GM19043 (cell line): ENCODE results near the gene CRYBA1.
"Not testable (repeated sequence)": the region's sequence is repeated elsewhere in the genome, so short reads cannot be mapped to it uniquely, and the experiment has no call there.

Experiments
- ATAC-seq: cut with Tn5 transposase; IDR thresholded peaks from one replicate; pipeline ENCODE4 v1.9.1; 2021; ENCODE audit warnings: low read depth; ENCODE audit not compliant: unreplicated experiment

CRYBA1 gene, protein sequence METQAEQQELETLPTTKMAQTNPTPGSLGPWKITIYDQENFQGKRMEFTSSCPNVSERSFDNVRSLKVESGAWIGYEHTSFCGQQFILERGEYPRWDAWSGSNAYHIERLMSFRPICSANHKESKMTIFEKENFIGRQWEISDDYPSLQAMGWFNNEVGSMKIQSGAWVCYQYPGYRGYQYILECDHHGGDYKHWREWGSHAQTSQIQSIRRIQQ

DNA sequence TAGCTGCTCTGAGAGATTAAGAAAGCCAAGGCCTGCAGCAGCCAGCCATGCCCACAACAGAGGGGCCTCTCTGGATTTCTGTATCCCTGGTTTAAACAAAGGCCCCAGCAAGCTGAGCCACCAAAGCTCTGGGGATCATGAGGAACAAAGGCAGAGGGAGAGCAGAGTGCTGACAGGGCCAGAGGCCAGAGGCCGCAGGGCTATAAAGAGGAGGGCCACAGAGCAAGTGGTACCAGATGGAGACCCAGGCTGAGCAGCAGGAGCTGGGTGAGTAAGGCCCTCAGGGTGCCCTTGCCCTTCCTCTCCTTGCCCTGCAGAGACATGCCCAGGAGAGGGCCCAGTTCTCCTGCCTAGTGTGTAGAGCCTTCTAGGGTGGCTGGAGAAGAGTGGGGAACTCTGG is at the start of gene CRYBA1:
TSS of gene CRYBA1 (plus strand) at position 232 of the 400 bp plus-strand sequence. CDS start at position 237, 5 bp downstream.
- no peak for ATAC-seq

DNA sequence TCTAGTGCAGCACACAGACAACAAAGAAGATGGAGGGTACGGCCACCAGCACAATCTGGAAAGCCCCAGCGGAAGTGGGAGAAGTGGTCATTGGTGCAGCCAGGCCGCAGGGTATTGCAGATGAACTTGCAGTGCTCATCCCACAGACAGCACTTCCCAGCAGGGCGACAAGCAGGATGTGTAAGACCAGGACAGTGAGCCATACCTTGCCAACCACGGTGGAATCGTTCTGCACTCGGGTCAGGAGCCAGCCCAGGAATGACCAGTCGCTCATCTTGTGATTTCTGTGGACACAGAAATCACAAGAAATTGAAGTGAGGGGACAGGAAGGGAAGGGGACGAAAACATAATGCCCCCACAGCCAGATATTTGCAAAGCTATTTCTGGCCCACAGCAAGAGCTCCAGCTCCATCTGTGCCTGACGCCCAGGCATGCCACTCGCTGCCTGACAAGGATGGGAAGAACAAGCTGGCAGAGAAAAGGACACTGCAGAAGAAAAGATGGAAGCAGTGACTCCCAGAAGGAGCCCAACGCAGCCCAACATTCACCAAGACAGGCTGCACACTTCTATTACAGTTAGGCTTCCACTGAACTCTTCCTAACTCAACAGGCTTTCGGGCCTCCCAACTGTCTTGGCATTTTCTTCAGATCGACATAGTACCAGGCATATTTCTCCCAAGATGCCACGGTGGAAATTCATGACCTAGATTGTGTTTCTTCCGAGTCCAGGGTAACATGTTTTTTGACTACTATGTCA is 49.0 kb upstream of the CRYBA1 start:
- no peak for ATAC-seq

DNA sequence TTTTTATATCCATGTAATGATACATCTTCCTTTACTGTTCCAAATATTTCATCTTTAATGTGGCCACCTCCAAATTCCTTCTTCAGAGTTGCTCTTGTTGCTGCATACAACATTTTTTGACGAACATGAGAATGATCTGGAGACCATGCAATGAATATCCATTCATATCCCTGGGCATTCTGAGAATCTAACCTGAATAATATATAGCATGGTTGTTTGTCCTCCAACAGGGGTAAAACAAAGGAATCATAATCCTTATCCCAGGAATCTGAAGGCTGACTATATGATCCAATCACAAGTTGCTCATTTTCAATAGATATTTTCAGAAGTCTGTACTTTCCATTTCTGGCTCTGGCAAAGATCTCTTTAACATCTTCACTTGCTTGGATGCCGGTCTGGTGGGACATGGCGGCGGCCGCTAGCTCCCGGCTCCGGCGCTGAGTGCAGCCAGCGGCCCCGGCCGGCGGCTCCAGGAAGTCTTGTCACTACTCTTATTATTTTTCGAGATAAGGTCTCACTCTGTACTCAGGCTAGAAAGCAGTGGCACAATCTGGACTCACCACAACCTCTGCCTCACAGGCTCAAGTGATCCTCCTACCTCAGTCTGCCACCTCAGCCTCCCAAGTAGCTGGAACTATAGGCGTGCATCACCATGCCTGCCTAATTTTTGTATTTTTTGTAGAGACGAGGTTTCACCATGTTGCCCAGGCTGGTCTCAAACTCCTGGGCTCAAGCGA is 42.4 kb upstream of the CRYBA1 start:
- ATAC-seq = not testable (repeated sequence)

DNA sequence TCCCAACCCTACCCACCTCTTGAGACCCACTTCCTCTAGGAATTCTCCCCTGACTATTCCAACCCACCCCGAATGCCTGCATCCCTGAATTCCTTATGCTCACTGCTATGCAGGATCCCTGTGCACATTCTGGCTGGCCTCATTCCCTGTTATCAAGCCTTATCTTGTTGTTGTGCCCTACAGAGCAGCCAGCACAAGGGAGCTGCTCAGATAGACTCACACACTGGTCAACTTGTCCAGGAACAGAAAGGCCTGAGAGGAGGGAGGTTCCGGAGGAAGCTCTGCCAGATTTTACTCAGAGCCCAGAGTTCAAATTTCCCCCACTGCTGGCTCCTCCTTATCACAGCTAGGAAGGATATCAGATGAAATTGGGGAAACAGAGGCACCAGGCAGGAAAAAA is 41.6 kb upstream of the CRYBA1 start:
- no peak for ATAC-seq

DNA sequence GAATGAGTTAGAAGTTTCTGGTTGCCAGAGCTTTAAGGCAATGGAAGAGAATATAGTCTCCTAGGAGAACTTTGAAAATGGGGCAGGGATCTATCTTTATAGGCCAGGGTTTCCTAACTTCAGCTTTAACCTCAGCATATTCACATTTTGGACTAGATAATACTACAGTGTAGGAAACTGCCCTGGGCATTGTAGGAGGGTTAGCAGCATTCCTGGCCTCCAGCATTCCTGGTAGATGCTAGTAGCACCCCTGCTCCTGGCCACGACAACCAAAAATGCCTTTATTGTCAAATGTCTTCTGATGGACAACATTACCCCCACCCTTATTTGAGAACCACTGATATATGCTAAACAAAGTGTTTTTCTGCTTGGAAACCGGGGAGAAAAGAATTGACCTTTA is 38.7 kb upstream of the CRYBA1 start:
- no peak for ATAC-seq

DNA sequence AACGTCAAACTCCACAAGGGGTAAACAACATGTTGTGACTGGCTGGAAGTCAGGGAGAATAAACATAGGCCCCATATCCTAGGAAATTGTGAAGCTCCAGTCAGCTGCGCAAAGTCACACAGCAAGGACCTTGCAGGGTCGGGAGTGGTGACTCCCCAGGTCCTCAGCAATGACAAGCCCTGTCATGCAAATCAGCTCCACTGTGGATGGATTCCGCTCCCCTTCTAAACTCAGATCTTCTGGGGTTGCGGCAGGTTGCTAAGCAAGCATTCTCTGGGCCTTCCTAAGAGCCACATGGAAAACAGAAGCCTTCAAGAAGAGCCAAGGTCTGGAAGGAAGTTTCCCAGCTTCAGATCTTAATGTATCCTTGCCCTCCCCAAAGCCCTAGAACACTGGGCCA is 37.6 kb upstream of the CRYBA1 start:
- ATAC-seq = no peak

DNA sequence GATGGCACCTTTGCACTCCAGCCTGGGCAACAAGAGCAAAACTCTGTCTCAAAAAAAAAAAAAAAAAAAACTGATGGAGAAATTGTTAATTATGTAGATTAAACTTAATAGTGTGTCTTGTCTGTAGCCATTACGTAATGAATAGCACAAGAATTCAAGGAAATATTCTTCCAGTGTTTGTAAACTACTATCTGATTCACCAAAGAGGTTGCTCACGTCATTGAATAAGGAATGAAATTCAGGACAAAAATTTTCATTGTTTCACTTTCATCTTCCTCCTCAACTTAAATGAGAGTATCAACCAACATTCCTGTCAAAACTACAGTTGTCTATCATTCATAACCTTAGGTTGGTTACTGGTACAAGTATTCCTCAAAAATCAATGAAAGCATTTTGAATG is 35.8 kb upstream of the CRYBA1 start:
- ATAC-seq = no peak

DNA sequence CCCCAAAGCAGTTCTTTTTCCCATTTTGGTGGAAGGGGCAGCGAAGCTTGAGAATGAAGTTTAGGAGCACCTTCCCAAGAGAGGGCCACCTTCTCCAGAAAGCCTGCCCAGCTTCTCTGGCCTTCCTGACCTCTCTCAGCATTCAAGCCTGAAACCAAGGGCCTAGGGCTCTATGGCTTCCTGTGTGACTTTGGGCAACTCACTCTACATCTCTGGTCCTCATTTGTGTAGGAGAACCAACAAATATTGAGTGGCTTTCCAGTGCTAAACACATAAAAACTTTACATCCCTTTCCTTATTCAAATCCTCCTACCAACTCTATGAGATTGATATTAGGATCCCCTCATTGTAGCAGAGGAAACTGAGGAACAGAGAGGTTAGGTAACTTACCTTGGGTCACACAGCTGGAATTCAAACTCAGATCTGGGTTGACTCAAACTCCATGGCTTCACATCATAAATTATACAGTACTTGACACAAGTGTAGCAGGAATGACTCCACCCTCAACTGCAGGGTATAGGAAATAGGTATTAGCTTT is 34.5 kb upstream of the CRYBA1 start:
- ATAC-seq = no peak

DNA sequence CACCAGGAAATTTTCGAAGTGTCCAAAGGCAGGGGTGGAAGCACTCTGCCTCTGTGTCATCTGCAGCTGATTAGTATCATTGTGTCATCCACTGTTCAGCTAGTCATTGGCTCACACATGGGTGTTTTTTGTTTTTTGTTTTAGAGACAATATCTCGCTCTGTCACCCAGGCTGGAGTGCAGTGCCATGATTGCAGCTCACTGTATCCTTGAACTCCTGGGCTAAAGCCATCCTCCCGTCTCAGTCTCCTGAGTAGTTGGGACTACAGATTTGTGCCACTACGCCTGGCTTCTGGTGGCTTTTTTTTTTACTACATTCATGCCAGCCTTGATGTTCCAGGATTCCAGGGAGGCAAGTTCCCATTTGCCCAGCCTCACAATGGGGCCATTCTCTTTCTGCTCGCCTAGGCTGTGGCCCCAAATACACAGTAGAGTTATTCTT is 34.0 kb upstream of the CRYBA1 start:
- ATAC-seq = no peak

DNA sequence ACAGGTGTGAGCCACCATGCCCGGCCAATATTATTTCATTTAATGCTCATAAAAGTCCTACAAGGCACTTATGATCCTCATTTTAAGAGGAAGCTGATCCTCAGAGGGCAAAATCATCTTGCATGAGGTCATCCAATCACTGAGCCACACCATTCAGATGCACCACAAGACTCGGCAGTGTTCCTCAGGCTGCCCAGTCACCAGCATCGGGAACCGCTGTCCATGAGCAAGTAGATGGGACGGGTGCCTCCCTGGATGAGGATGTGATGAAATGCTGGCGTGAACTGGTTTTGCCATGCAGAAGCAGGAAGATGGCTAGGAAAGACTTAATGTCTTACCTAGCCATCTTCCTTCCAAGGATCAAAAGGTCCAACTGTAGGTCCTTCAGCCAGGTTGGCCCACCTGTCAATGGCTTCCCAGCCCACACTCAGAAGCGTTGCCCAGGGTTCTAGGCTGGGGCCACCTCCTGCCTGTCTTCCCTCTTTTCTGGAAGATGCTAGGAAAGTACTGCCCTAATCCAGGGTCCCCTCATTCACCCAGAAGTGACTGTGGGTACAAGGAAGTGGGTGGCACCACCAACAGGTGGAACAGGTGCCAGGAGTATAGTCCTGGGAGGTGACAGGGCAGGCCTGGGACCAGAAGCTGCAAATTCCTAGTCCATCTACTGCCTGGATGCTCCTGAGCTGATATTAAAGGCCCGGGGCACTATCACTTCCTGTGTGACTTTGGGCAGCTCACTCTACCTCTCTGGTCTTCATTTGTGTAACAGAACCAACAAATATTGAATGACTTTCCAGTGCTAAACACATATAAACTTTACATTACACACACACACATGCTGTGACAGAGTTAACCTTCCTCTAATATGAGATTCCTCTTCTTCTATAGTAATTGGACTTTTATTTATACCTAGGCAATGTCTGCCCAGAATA is 32.2 kb upstream of the CRYBA1 start:
- ATAC-seq = no peak

DNA sequence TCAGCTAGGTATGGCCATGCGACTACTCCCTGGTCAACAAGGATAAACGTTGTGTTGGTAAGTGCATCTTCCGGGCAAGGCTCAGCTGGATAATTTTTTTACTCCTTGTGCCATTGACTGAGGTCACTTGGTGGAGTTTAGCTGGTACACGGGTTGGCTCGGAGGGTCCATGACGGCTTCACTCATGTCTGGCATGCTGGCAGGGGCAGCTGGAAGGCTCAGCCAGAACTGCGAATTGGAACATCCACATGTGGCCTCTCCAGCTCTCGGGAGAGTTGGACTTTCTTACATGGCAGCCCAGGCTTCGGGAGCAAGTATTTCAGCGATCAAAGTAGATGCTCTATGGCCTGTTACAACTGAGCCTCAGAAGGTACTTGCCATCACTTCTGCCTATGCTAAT is 31.5 kb upstream of the CRYBA1 start:
- ATAC-seq = no peak

DNA sequence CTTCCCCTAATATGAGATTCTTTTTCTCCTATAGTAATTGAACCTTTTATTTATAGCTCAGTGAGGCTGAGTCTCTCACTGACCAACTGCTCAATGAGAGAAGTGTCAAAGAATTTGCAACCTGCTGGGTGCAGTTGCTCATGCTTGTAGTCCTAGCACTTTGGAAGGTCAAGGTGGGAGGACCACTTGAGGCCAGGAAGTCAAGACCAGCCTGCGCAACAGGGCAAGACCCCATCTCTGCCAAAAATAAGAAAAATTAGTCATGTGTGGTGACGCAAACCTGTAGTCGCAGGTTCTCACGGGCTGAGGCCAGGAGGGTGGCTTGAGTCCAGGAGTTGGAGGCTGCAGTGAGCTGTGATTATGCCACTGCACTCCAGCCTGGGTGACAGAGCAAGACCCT is 30.9 kb upstream of the CRYBA1 start:
- ATAC-seq = no peak

DNA sequence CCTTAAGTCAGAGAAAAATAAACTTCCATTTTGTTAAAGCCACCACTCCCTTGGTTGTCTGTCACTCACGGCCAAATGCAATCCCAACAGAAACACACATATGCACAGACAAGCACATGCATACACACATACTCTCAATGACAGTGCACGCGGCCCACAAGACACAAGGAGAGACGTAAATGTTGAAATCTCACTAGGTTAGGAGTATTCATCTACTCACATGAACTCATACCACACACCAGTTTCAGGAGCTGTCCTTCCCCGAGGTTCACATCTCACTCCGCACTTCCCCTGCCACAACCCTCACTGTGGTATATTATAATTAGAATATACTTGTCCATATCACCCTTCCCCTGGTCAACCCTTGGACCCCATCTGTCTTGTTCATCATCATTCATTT is 30.5 kb upstream of the CRYBA1 start:
- no peak for ATAC-seq

DNA sequence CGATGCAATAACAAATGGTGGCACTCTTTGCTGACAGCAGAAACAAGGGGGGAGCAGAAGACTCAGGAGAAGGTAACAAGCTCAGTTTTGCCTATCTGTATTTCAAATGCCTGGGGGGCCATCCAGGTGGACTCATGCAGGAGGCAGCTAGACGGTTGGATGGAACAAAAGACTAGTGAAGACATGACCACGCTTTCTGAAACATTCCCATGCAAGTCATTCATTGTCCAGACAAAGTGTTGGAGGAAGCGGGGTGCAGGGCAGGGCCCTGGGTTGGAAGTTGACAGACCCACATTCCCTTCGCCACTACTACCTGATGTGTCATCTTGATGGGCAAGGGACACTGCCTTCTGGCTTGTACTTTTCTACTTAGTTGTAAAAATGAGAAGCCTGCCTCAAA is 29.8 kb upstream of the CRYBA1 start:
- ATAC-seq = no peak

DNA sequence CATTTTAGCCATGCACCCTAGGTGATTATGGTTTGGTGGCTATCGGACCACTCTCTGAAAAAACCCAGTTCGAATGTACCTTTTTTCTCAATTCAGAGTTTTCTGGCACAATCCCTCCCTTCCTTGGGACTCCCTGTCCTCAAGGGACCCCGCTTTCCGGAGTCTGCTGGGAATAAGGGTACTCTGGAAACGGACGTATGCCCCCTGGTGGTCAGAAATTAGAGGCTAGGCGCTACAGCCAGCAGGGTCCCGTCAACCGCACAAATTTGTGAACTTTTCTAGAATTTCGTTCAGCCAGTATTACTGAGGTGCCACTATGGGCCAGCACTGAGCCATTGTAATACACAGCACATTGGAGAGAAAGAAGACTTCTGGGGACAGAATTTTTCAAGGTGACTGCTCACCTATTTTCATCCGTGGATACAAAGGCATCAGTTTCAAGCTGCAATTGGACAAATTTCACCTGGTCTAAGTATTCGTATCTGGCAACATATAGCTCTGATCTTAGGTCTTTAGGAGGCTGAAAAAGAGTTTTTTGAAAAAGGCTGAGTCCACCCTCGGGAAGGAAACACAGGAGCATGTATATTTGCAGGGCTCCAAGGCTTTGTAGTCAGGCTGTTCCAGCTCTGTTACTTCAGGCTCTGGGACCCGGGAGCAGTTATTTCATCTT is 27.1 kb upstream of the CRYBA1 start:
- no peak for ATAC-seq

DNA sequence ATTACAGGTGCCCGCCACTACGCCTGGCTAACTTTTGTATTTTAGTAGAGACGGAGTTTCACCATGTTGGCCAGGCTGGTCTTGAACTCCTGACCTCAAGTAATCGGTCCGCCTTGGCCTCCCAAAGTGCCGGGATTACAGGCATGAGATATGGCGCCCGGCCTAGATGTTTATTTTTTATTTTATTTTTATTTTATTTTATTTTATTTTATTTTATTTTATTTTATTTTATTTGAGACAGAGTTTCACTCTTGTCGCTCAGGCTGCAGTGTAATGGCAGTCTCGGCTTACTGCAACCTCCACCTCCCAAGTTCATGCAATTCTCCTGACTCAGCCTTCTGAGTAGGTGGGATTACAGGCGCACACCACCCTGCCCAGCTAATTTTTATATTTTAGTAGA is 25.3 kb upstream of the CRYBA1 start:
- not testable (repeated sequence) for ATAC-seq

DNA sequence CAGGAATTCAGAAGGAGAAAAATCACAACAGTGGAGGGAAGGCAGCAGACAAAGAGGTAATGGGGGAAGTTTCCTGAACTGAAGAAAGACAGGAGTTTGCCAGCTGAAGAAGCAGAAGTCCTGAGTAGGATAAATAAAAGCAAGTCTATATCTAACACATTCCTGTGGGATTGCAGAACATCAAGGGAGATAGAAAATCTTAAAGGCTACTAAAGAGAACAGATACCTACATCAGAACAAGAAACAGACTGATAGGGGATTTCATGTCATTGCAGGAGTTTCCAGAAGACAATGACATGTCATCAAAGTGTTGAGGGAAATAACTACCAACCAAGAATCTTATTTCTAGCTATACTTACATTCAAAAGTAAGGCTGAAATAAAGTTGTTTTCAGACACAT is 21.3 kb upstream of the CRYBA1 start:
- no peak for ATAC-seq

DNA sequence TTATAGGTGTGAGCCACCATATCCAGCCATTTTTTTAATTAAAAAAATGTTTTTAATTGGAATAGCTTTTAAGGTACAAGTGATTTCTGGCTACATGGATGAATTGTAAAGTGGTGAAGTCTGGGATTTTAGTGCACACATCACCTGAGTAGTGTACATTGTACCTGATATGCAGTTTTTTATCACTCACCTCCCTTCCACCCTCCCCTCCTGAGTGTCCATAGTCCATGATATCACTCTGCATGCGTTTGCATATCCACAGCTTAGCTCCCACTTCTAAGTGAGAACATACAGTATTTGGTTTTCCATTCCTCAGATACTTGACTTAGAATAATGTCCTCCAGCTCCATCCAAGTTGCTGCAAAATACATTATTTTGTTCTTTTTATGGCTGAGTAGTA is 13.4 kb upstream of the CRYBA1 start:
- no peak for ATAC-seq

DNA sequence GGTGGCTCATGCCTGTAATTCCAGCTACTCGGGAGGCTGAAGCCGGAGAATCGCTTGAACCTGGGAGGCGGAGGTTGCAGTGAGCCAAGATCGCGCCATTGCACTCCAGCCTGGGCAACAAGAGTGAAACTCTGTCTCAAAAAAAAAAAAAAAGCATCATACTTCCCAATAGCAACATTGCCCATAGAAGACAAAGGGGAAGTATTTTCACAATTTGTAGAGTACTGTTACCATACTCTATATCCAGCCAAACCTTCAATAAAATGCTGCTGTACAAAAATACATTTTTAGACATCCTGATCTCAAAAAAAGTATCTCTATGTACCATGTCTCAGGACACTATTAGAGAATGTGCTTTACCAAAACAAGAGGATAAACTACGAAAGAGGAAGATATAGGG is 11.7 kb upstream of the CRYBA1 start:
- ATAC-seq = not testable (repeated sequence)

DNA sequence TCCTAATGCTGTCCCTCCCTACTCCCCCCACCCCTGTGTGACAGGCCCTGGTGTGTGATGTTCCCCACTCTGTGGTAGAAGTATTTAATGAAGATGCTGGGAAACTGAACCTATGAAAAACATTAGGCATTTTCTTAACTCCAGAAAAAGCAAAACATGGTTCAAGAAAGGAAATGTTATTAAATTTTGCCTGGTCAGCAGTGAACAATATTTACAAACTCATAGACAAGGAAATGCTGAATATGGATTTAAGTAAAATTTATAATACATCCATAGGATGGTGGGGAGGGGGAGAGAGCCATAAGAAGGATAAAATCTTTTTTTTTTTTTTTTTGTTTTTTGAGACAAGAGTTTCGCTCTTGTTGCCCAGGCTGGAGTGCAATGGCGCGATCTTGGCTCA is 10.8 kb upstream of the CRYBA1 start:
- no peak for ATAC-seq
